Breast epithelium (tissue), 4 donors: ENCODE measurements around the gene C16orf89. TPM values are rescaled to one million over a fixed set of nuclear protein-coding genes. Genes with fewer than 3 reads are reported as not detected.
"Not testable (repeated sequence)": the region's sequence is repeated elsewhere in the genome, so short reads cannot be mapped to it uniquely, and the experiment has no call there.

Experiments
- DNase-seq, 2 donors: peaks; one replicate each; pipeline ENCODE4 v3.0.0-alpha.2; 2019; ENCODE audit warnings: low spot score in 2 of 2
- H3K27ac ChIP-seq, 2 donors: fragments of 200-600 bp; sonication (generic) in 1 of 2; one replicate each; pipeline ENCODE4 v1.5.1; 2016 to 2019; ENCODE audit warnings: mild to moderate bottlenecking in 1 of 2
- H3K27me3 ChIP-seq, 2 donors: fragments of 200-600 bp; sonication (generic) in 1 of 2; one replicate each; pipeline versions ENCODE4 v1.5.1 to v1.6.0; 2017 to 2019; ENCODE audit warnings: control low read depth in 1 of 2, mild to moderate bottlenecking in 1 of 2
- H3K36me3 ChIP-seq: fragments of 200-600 bp; one replicate; pipeline ENCODE4 v1.5.1; 2019
- H3K4me1 ChIP-seq, 2 donors: fragments of 200-600 bp; sonication (generic); one replicate each; pipeline ENCODE4 v1.5.1; 2016 to 2019; ENCODE audit warnings: control low read depth in 1 of 2
- H3K4me3 ChIP-seq, 3 donors: fragments of 200-600 bp; sonication (generic); 1 replicate in 2 of 3; 2 replicates in 1 of 3; pipeline ENCODE4 v1.5.1; 2016 to 2019; ENCODE audit warnings: mild to moderate bottlenecking in 3 of 3, moderate library complexity in 2 of 3
- H3K9me3 ChIP-seq, 2 donors: fragments of 200-600 bp; sonication (generic) in 1 of 2; one replicate each; pipeline ENCODE4 v1.5.1; 2016 to 2019; ENCODE audit warnings: control low read depth in 1 of 2
- CTCF ChIP-seq, 3 donors: fragments of 450-650 bp; IDR thresholded peaks; one replicate each; pipeline ENCODE4 v1.5.1; 2016 to 2017; ENCODE audit warnings: antibody characterized with exemption in 3 of 3, mild to moderate bottlenecking in 3 of 3, moderate library complexity in 3 of 3
- POLR2A ChIP-seq: fragments of 450-650 bp; IDR thresholded peaks from one replicate; pipeline ENCODE4 v1.6.1; 2016; ENCODE audit warnings: antibody characterized with exemption, mild to moderate bottlenecking, moderate library complexity
- POLR2AphosphoS5 ChIP-seq, 3 donors: sonication (generic); formaldehyde crosslinking; IDR thresholded peaks; one replicate each; pipeline ENCODE4 v1.6.1; 2017; ENCODE audit warnings: antibody characterized with exemption in 3 of 3
- intact Hi-C: fragments of 100-400 bp; cut with DNase I; formaldehyde crosslinking; loops from one replicate; pipeline ENCODE4 v1.15.1; 2023; ENCODE audit warnings: low total_unique reads
- total RNA-seq, 3 donors: library from RNA; depleted of rRNA; stranded (reverse); fragments of >200 nt; gene quantifications; one replicate each; pipeline ENCODE4 v1.1.0, GENCODE V29; 2016

C16orf89 gene
- total RNA-seq, 3 donors from 2014 or later: 5.1 to 10.2 (median 6.4) TPM

- TF ChIP-seq POLR2AphosphoS5 (IDR thresholded peaks at IDR 0.05) (no peak), CTCF (IDR thresholded peaks at IDR 0.05) (no peak), POLR2A (no peak)
- no peak overlapping the region for H3K27ac ChIP-seq
- H3K27me3 ChIP-seq: no peaks in the 10 kb centered on the region
- no peaks in the 10 kb centered on the region for H3K9me3 ChIP-seq
- intact Hi-C loops: loop anchor here (5.0 kb wide), 1 partner anchor 37 kb away; no protein-coding TSS in a partner anchor
- no peak overlapping the region for H3K4me3 ChIP-seq
- H3K36me3 ChIP-seq: no peaks in the 10 kb centered on the region
- H3K4me1 ChIP-seq: no peaks in the 10 kb centered on the region
- DNase-seq: no peak
Measured at GRCh38 chr16:5045499-5046115, 20.1 kb downstream of the C16orf89 start.

- H3K27me3 ChIP-seq, H3K9me3 ChIP-seq, H3K4me3 ChIP-seq, H3K36me3 ChIP-seq, H3K4me1 ChIP-seq, intact Hi-C loops, H3K27ac ChIP-seq, DNase-seq: not testable (repeated sequence)
Measured at GRCh38 chr16:5044581-5044980, 21.2 kb downstream of the C16orf89 start.

GRCh38 chr16:5044011-5044540 is 21.7 kb downstream of the C16orf89 start:
- Histone ChIP-seq H3K4me3 (no peak overlapping the region), H3K9me3 (no peaks in the 10 kb centered on the region), H3K4me1 (no peaks in the 10 kb centered on the region), H3K36me3 (no peaks in the 10 kb centered on the region), H3K27ac (no peak overlapping the region), H3K27me3 (no peaks in the 10 kb centered on the region)
- DNase-seq: no peak
- TF ChIP-seq POLR2A: no peak
- no peak for TF ChIP-seq CTCF (IDR thresholded peaks at IDR 0.05)
- TF ChIP-seq POLR2AphosphoS5 (IDR thresholded peaks at IDR 0.05): no peak
- intact Hi-C loops: no loop called here

GRCh38 chr16:5042574-5043171 is 23.1 kb downstream of the C16orf89 start:
- intact Hi-C loops: no loop called here
- H3K4me1 ChIP-seq: no peaks in the 10 kb centered on the region
- no peaks in the 10 kb centered on the region for H3K27me3 ChIP-seq
- H3K9me3 ChIP-seq: no peaks in the 10 kb centered on the region
- H3K4me3 ChIP-seq: no peak overlapping the region
- no peaks in the 10 kb centered on the region for H3K36me3 ChIP-seq
- no peak for DNase-seq
- TF ChIP-seq POLR2AphosphoS5 (IDR thresholded peaks at IDR 0.05) (no peak), POLR2A (no peak), CTCF (IDR thresholded peaks at IDR 0.05) (no peak)
- no peak overlapping the region for H3K27ac ChIP-seq

- Histone ChIP-seq H3K36me3 (no peaks in the 10 kb centered on the region), H3K27me3 (no peaks in the 10 kb centered on the region), H3K9me3 (no peaks in the 10 kb centered on the region), H3K27ac (no peak overlapping the region), H3K4me3 (no peak overlapping the region), H3K4me1 (no peaks in the 10 kb centered on the region)
- intact Hi-C loops: no loop called here
- DNase-seq: no peak
- TF ChIP-seq POLR2AphosphoS5 (IDR thresholded peaks at IDR 0.05) (no peak), POLR2A (no peak), CTCF (IDR thresholded peaks at IDR 0.05) (no peak)
Measured at GRCh38 chr16:5041600-5042133, 24.1 kb downstream of the C16orf89 start.
